ENCODE results near the gene DPP10. TPM values are rescaled to one million over a fixed set of nuclear protein-coding genes. Genes with fewer than 3 reads are reported as not detected.
"Not testable (repeated sequence)": the region's sequence is repeated elsewhere in the genome, so short reads cannot be mapped to it uniquely, and the experiment has no call there.

DPP10 gene
- total RNA-seq, 2 experiments from 2014 or later, result not detected

GRCh38 chr2:114949228-114949804, 506.9 kb downstream of the DPP10 start:
- CTCF ChIA-PET, result no interaction called here
- no peaks in the 10 kb centered on the region for H3K27me3 Mint-ChIP-seq
- peaks cover 3% of the 10 kb centered on the region for H3K9me3 Mint-ChIP-seq (ENCODE audit: low read depth)
- DNase-seq (no peak), ATAC-seq (no peak)
- H3K4me1 Mint-ChIP-seq, result no peaks in the 10 kb centered on the region
- H3K4me3 Mint-ChIP-seq, result no peak overlapping the region
- no peaks in the 10 kb centered on the region for H3K36me3 Mint-ChIP-seq
- no peak overlapping the region for H3K27ac Mint-ChIP-seq

DNA sequence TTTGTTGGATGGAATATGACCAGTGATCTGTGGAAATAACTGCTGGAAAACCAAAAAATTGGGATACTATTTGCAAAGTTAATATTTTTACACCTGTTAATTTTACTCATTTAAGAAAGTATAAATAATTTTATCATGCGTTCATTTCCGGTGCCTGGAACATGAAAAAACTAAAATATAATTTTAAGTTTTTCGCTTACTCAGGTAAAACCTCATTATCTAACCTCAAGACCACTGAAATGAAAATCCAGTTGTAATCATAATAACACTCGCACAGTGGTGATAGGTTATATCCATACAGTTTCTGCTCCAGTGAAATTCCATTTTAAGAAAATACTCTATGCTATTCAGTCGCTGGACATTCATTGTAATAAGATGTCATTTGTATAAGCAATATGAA, 517.9 kb downstream of the DPP10 start:
- Mint-ChIP-seq H3K4me1 (no peaks in the 10 kb centered on the region), H3K27me3 (no peaks in the 10 kb centered on the region), H3K27ac (no peak overlapping the region), H3K36me3 (no peaks in the 10 kb centered on the region), H3K4me3 (no peak overlapping the region), H3K9me3 (ENCODE audit: low read depth) (peaks cover 10% of the 10 kb centered on the region)
- CTCF ChIA-PET, result no interaction called here
- ATAC-seq (no peak), DNase-seq (no peak)

DNA sequence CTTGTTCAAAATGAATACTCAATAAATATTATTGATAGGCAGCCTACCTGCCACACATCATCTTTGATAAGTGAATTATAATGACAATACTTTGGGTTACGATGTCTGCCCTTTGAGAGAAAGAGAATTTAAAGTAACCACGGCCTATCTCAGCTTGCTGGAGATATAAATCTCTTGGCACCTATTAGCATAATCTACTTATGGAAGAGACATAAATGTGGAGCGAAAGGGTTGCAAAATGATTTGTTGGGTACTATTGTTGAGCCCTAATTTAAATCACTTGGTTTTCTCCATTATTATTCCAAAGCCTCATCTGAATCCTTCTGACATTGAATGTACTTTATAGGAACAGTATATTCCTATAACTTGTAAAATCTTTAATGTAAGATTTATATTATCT, 520.1 kb downstream of the DPP10 start:
- Mint-ChIP-seq H3K27ac (no peak overlapping the region), H3K27me3 (no peaks in the 10 kb centered on the region), H3K4me3 (no peak overlapping the region), H3K36me3 (no peaks in the 10 kb centered on the region), H3K4me1 (no peaks in the 10 kb centered on the region), H3K9me3 (ENCODE audit: low read depth) (peaks cover 11% of the 10 kb centered on the region)
- ATAC-seq (no peak), DNase-seq (no peak)
- CTCF ChIA-PET, result no interaction called here

DNA sequence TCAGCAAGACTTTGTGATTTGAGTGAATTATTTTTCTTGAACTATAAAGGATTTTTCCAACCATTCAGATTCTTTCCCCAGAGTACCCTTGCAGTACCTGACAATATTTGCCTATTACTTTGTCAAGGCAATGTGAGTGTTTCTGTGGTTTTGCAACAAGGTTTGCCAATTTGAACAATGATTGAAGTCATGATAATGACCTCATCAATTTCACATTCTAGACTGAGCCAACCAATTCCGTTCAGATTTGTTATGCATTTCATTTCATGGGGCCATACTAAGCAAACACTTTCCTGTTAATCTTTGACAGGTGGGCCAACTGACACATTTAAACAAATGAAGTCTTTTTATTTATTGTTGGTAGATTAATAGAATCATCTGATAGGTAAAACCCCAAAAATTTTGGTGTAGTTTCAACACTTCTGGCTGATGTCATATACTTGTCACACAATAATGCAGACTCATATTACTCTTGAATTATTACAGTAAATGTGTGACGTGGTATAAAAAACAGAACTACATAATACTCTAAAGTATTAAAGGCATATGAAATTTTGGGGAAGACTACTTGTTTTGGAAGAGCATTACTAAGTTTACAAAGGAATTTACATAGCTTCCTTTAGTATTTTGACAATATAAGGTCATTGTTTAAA, 526.4 kb downstream of the DPP10 start:
- Mint-ChIP-seq H3K4me3 (no peak overlapping the region), H3K36me3 (no peaks in the 10 kb centered on the region), H3K27ac (no peak overlapping the region), H3K4me1 (no peaks in the 10 kb centered on the region), H3K9me3 (ENCODE audit: low read depth) (peaks cover 11% of the 10 kb centered on the region), H3K27me3 (no peaks in the 10 kb centered on the region)
- DNase-seq, result no peak
- ATAC-seq, result no peak
- CTCF ChIA-PET, result no interaction called here

DNA sequence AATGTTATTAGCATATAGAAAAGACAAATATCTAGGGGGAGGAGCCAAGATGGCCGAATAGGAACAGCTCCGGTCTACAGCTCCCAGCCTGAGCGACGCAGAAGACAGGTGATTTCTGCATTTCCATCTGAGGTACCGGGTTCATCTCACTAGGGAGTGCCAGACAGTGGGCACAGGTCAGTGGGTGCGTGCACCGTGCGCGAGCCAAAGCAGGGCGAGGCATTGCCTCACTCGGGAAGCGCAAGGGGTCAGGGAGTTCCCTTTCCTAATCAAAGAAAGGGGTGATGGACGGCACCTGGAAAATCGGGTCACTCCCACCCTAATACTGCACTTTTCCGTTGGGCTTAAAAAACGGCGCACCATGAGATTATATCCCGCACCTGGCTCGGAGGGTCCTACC, 561.9 kb downstream of the DPP10 start:
- ATAC-seq; H3K27me3 Mint-ChIP-seq; H3K27ac Mint-ChIP-seq; DNase-seq; H3K4me1 Mint-ChIP-seq; H3K4me3 Mint-ChIP-seq; CTCF ChIA-PET; H3K36me3 Mint-ChIP-seq; H3K9me3 Mint-ChIP-seq (ENCODE audit: low read depth): not testable (repeated sequence)

GRCh38 chr2:115011721-115012120, 569.3 kb downstream of the DPP10 start:
- H3K27ac Mint-ChIP-seq, result no peak overlapping the region
- CTCF ChIA-PET, result no interaction called here
- H3K27me3 Mint-ChIP-seq, result no peaks in the 10 kb centered on the region
- DNase-seq, result no peak
- no peaks in the 10 kb centered on the region for H3K4me1 Mint-ChIP-seq
- H3K4me3 Mint-ChIP-seq, result no peak overlapping the region
- H3K36me3 Mint-ChIP-seq, result no peaks in the 10 kb centered on the region
- peaks cover 10% of the 10 kb centered on the region for H3K9me3 Mint-ChIP-seq (ENCODE audit: low read depth)
- no peak for ATAC-seq

GRCh38 chr2:115022013-115022412, 579.6 kb downstream of the DPP10 start:
- CTCF ChIA-PET, H3K4me1 Mint-ChIP-seq, H3K27me3 Mint-ChIP-seq, ATAC-seq, DNase-seq, H3K36me3 Mint-ChIP-seq, H3K4me3 Mint-ChIP-seq, H3K27ac Mint-ChIP-seq: not testable (repeated sequence)
- peaks cover 18% of the 10 kb centered on the region for H3K9me3 Mint-ChIP-seq (ENCODE audit: low read depth)

DNA sequence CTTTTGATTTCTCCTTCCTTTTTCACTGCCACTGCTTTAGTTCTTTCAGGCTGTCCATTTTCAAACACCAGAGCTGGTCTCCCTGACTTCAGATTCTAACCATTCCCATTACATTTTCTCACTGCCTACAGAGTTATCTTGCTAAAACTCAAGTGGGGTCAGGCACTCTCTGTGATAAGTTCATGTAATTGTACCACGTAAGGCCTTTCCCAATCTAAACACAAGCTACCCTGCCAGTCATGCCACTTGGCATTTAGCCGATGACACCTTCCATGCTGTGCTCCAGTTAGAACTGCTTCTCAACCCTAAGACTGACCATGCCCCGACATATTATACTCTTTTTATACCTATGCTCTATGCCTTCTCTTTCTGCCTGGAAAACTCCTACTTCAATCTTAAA, 592.4 kb downstream of the DPP10 start:
- Mint-ChIP-seq H3K4me1 (no peaks in the 10 kb centered on the region), H3K4me3 (no peak overlapping the region), H3K27me3 (no peaks in the 10 kb centered on the region), H3K9me3 (ENCODE audit: low read depth) (peaks cover 13% of the 10 kb centered on the region), H3K27ac (no peak overlapping the region), H3K36me3 (no peaks in the 10 kb centered on the region)
- DNase-seq (no peak), ATAC-seq (no peak)
- CTCF ChIA-PET, result no interaction called here

- peaks cover 11% of the 10 kb centered on the region for H3K9me3 Mint-ChIP-seq (ENCODE audit: low read depth)
- no peak overlapping the region for H3K27ac Mint-ChIP-seq
- H3K4me3 Mint-ChIP-seq, result no peak overlapping the region
- CTCF ChIA-PET, result no interaction called here
- no peaks in the 10 kb centered on the region for H3K4me1 Mint-ChIP-seq
- DNase-seq (no peak), ATAC-seq (no peak)
- H3K36me3 Mint-ChIP-seq, result no peaks in the 10 kb centered on the region
- no peaks in the 10 kb centered on the region for H3K27me3 Mint-ChIP-seq
Measured at GRCh38 chr2:115036818-115037217, 594.4 kb downstream of the DPP10 start.

GRCh38 chr2:115057473-115057872, 615.0 kb downstream of the DPP10 start:
- no peaks in the 10 kb centered on the region for H3K36me3 Mint-ChIP-seq
- ATAC-seq (no peak), DNase-seq (no peak)
- H3K9me3 Mint-ChIP-seq (ENCODE audit: low read depth), result peaks cover 9% of the 10 kb centered on the region
- H3K27ac Mint-ChIP-seq, result no peak overlapping the region
- H3K27me3 Mint-ChIP-seq, result no peaks in the 10 kb centered on the region
- CTCF ChIA-PET, result no interaction called here
- H3K4me3 Mint-ChIP-seq, result no peak overlapping the region
- H3K4me1 Mint-ChIP-seq, result no peaks in the 10 kb centered on the region

GRCh38 chr2:115070002-115070401, 627.6 kb downstream of the DPP10 start:
- CTCF ChIA-PET, result no interaction called here

GRCh38 chr2:115071534-115071933, 629.1 kb downstream of the DPP10 start:
- CTCF ChIA-PET, result no interaction called here
- ATAC-seq (no peak), DNase-seq (no peak)
- Mint-ChIP-seq H3K27ac (no peak overlapping the region), H3K27me3 (no peaks in the 10 kb centered on the region), H3K4me1 (no peaks in the 10 kb centered on the region), H3K4me3 (no peak overlapping the region), H3K9me3 (ENCODE audit: low read depth) (peaks cover 10% of the 10 kb centered on the region), H3K36me3 (no peaks in the 10 kb centered on the region)

More at GRCh38 chr2:115070002-115070401, 627.6 kb downstream of the DPP10 start:
- Mint-ChIP-seq H3K4me3 (no peak overlapping the region), H3K27ac (no peak overlapping the region), H3K27me3 (no peaks in the 10 kb centered on the region), H3K36me3 (no peaks in the 10 kb centered on the region), H3K9me3 (ENCODE audit: low read depth) (peaks cover 8% of the 10 kb centered on the region), H3K4me1 (no peaks in the 10 kb centered on the region)
- ATAC-seq (no peak), DNase-seq (no peak)

GRCh38 chr2:115075800-115076199, 633.4 kb downstream of the DPP10 start:
- Mint-ChIP-seq H3K27me3 (no peaks in the 10 kb centered on the region), H3K4me3 (no peak overlapping the region), H3K27ac (no peak overlapping the region), H3K36me3 (no peaks in the 10 kb centered on the region), H3K9me3 (ENCODE audit: low read depth) (peaks cover 11% of the 10 kb centered on the region), H3K4me1 (no peaks in the 10 kb centered on the region)
- DNase-seq, result no peak
- no peak for ATAC-seq
- CTCF ChIA-PET, result no interaction called here

GRCh38 chr2:115077626-115078025, 635.2 kb downstream of the DPP10 start:
- no peaks in the 10 kb centered on the region for H3K4me1 Mint-ChIP-seq
- H3K36me3 Mint-ChIP-seq, result no peaks in the 10 kb centered on the region
- CTCF ChIA-PET, result no interaction called here
- no peak for ATAC-seq
- DNase-seq, result no peak
- no peak overlapping the region for H3K4me3 Mint-ChIP-seq
- H3K9me3 Mint-ChIP-seq (ENCODE audit: low read depth), result peaks cover 8% of the 10 kb centered on the region
- no peaks in the 10 kb centered on the region for H3K27me3 Mint-ChIP-seq
- H3K27ac Mint-ChIP-seq, result no peak overlapping the region

DNA sequence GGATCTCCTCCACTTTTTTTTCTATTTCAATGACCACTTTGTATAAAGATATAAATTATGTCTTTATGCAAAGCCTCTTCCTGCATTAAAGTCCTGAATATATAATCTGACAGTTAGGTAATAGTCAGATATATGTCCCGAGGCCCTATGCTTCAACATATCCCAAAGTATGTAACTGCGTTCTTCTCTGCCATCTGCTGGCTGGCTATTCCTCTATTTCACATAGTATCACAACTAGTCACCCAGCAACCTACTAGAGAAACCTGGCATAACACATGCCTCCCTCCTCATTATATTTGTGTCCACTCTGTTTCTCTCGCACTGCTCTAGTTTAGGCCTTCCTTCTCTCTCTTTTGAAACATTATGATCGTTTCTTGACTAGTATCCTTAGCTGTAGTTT, 640.8 kb downstream of the DPP10 start:
- Mint-ChIP-seq H3K9me3 (ENCODE audit: low read depth) (no peaks in the 10 kb centered on the region), H3K27me3 (no peaks in the 10 kb centered on the region), H3K4me1 (no peaks in the 10 kb centered on the region), H3K27ac (no peak overlapping the region), H3K4me3 (no peak overlapping the region), H3K36me3 (no peaks in the 10 kb centered on the region)
- no peak for DNase-seq
- ATAC-seq, result no peak
- CTCF ChIA-PET, result no interaction called here
